GM12801 (cell line): ENCODE results near the gene WASF2.

ENCODE experiments used
- CTCF ChIP-seq: IDR thresholded peaks from one replicate; pipeline ENCODE4 v1.5.1; 2011; ENCODE audit warnings: control low read depth; ENCODE audit not compliant: insufficient read length; ENCODE audit errors: extremely low read depth

The WASF2 gene

GRCh38 chr1:27410709-27411108 lies 79.3 kb downstream of the WASF2 start:
- TF ChIP-seq CTCF = no peak

GRCh38 chr1:27409669-27410068 lies 80.3 kb downstream of the WASF2 start:
- TF ChIP-seq CTCF = no peak

GRCh38 chr1:27408151-27408550 lies 81.8 kb downstream of the WASF2 start:
- no peak for TF ChIP-seq CTCF

GRCh38 chr1:27406362-27406680 lies 83.6 kb downstream of the WASF2 start:
- no peak for TF ChIP-seq CTCF

GRCh38 chr1:27405074-27405473 lies 84.9 kb downstream of the WASF2 start:
- no peak for TF ChIP-seq CTCF

GRCh38 chr1:27403931-27404330 lies 86.0 kb downstream of the WASF2 start:
- no peak for TF ChIP-seq CTCF

GRCh38 chr1:27403065-27403726 lies 86.8 kb downstream of the WASF2 start:
- no peak for TF ChIP-seq CTCF
